K562 (cell line): ENCODE data around the gene SMIM29. TPM values are rescaled to one million over a fixed set of nuclear protein-coding genes. Genes with fewer than 3 reads are reported as not detected.

Source experiments
- CREBBP ChIP-seq: IDR thresholded peaks from one replicate; pipeline ENCODE4 v1.6.1; 2012; ENCODE audit warnings: low read depth, mild to moderate bottlenecking, control low read depth, inconsistent platforms, low read length
- DPF2 ChIP-seq: fragments of 450-650 bp; IDR thresholded peaks from 2 replicates; pipeline ENCODE4 v1.6.1; 2016
- FOSL1 ChIP-seq: fragments of 200-800 bp; sonication (Bioruptor generic); conservative IDR thresholded peaks from 2 replicates; pipeline ENCODE4 v1.6.1; 2016; ENCODE audit warnings: missing genetic modification characterization, missing compliant biosample characterization
- GTF2E2 ChIP-seq: fragments of 200-800 bp; sonication (Bioruptor generic); IDR thresholded peaks from 2 replicates; pipeline ENCODE4 v1.6.1; 2016; ENCODE audit warnings: missing genetic modification characterization, missing compliant biosample characterization
- KAT7 ChIP-seq: sonication (generic); formaldehyde crosslinking; IDR thresholded peaks from 2 replicates; pipeline ENCODE4 v1.8.0; 2022; ENCODE audit warnings: missing genetic modification reagents, mild to moderate bottlenecking, borderline replicate concordance
- NCOA1 ChIP-seq: fragments of 450-650 bp; IDR thresholded peaks from 2 replicates; pipeline ENCODE4 v1.6.1; 2016; ENCODE audit warnings: low read depth
- POLR2AphosphoS5 ChIP-seq: IDR thresholded peaks from 2 replicates; pipeline ENCODE4 v1.6.1; 2011; ENCODE audit warnings: mild to moderate bottlenecking, low read depth, low read length, moderate library complexity; ENCODE audit not compliant: control insufficient read depth, insufficient read depth
- SMARCA4 ChIP-seq: fragments of 450-650 bp; IDR thresholded peaks from 2 replicates; pipeline ENCODE4 v1.6.1; 2016
- ZNF282 ChIP-seq: sonication (generic); formaldehyde crosslinking; IDR thresholded peaks from 2 replicates; pipeline ENCODE4 v1.8.1; 2023; ENCODE audit warnings: missing genetic modification reagents
- ZNF354B ChIP-seq: fragments of 250-450 bp; sonication (Bioruptor Pico); IDR thresholded peaks from 2 replicates; pipeline ENCODE4 v1.4.0; 2020
- ZNF583 ChIP-seq: fragments of 250-450 bp; sonication (Bioruptor Pico); IDR thresholded peaks from 2 replicates; pipeline ENCODE4 v1.4.0; 2020
- ZNF740 ChIP-seq, 3 experiments: fragments of 200-800 bp in 1 of 3; sonication (Bioruptor generic) in 1 of 3; sonication (generic) in 1 of 3; formaldehyde crosslinking in 1 of 3; IDR thresholded peaks; 2 replicates each; pipeline versions ENCODE4 v1.6.1 to v1.8.0; 2016 to 2022; ENCODE audit warnings: mild to moderate bottlenecking in 2 of 3, missing compliant biosample characterization in 2 of 3, missing genetic modification characterization in 2 of 3, missing genetic modification reagents in 1 of 3
- polyA plus RNA-seq, 8 experiments: library from polyadenylated mRNA; depleted of rRNA in 4 of 8; stranded (reverse) in 5 of 8; unstranded in 3 of 8; fragments of >200 nt; fragmentation: Nextera tagmentation in 2 of 8; fragmentation: Illumina TruSeq in 1 of 8; extraction: Ambion mirVana in 2 of 8; extraction: Trizol in 1 of 8; gene quantifications; 2 replicates each; pipeline versions ENCODE4 v1.2.1 to v1.2.3, GENCODE V29; 2011 to 2014; ENCODE audit warnings: inconsistent platforms in 1 of 8, missing spikeins in 1 of 8
- total RNA-seq, 7 experiments: library from RNA; depleted of rRNA in 6 of 7; stranded (reverse); fragments of >200 nt in 6 of 7; fragmentation: Illumina TruSeq in 2 of 7; extraction: Trizol in 2 of 7; gene quantifications; 2 replicates each; pipeline versions ENCODE4 v1.2.1 to v1.2.3, GENCODE V29; 2011 to 2021; ENCODE audit warnings: low replicate concordance in 1 of 7
- TF ChIP-seq, protein P1 (sequence below): fragments of 450-650 bp; IDR thresholded peaks from 2 replicates; pipeline ENCODE4 v1.6.1; 2017; ENCODE audit warnings: mild to moderate bottlenecking, moderate library complexity
- TF ChIP-seq, protein P2 (sequence below), 2 experiments: fragments of 450-650 bp in 1 of 2; sonication (generic) in 1 of 2; formaldehyde crosslinking in 1 of 2; IDR thresholded peaks in 1 of 2; conservative IDR thresholded peaks in 1 of 2; 2 replicates each; pipeline versions ENCODE4 v1.6.1 to v1.8.1; 2016 to 2023; ENCODE audit warnings: mild to moderate bottlenecking in 2 of 2, moderate library complexity in 2 of 2, inconsistent platforms in 1 of 2, missing genetic modification reagents in 1 of 2
- TF ChIP-seq, protein P3 (sequence below): fragments of 450-650 bp; IDR thresholded peaks from 2 replicates; pipeline ENCODE4 v1.6.1; 2014; ENCODE audit warnings: low read depth, mild to moderate bottlenecking, moderate library complexity, borderline replicate concordance
- TF ChIP-seq, protein P4 (sequence below): fragments of 450-650 bp; IDR thresholded peaks from 2 replicates; pipeline ENCODE4 v1.6.1; 2017; ENCODE audit warnings: antibody characterized with exemption, mild to moderate bottlenecking
- TF ChIP-seq, protein P5 (sequence below): fragments of 450-650 bp; formaldehyde crosslinking; IDR thresholded peaks from 2 replicates; pipeline ENCODE4 v1.4.0; 2020; ENCODE audit warnings: mild to moderate bottlenecking

Gene SMIM29
- total and polyA plus RNA-seq, 9 of the 15 experiments (the other 6 are each of a cell fraction or from before 2014, with no cell fraction given): 6.5 to 36.7 (median 20.9) TPM

DNA sequence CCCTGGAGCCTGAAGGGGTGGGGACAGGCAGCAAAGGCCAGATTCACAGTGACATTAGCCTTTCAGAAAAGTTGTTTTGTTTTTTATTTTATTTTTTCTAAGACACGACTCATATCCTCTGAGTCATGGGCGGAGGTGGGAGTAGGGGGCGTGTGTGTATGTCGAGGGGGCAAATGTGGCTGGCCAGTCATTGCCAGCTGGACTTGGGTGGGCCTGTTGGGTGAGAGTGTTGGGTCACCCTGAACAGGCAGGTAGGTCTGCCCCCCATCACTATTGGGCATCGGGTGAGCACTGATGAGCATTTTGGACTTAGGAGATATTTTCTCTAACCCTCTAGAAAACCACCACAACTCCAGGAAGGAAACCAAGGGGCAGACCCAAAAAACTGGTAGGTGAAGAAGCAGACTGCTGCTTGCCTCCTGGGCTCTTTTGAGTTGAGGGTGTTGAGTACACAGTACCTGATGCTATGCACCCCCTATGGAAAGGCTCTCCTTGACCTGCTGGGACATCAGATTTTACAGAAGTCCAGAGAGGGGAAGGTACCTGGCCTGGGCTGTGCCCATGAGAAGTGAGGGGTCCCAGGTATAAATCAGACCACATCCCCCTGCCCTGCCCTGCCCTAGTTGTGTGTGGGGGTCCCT lies 5.6 kb downstream of the SMIM29 start (continued):
- no peak for TF ChIP-seq ZNF354B (CRISPR knock-in tag)
- TF ChIP-seq POLR2AphosphoS5: no peak; the same call in 1 of the 2 replicates
- TF ChIP-seq, protein P1, sequence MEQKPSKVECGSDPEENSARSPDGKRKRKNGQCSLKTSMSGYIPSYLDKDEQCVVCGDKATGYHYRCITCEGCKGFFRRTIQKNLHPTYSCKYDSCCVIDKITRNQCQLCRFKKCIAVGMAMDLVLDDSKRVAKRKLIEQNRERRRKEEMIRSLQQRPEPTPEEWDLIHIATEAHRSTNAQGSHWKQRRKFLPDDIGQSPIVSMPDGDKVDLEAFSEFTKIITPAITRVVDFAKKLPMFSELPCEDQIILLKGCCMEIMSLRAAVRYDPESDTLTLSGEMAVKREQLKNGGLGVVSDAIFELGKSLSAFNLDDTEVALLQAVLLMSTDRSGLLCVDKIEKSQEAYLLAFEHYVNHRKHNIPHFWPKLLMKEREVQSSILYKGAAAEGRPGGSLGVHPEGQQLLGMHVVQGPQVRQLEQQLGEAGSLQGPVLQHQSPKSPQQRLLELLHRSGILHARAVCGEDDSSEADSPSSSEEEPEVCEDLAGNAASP: no peak
- TF ChIP-seq SMARCA4: peak; percentile 65
- 0 out of 2 replicates have a peak, but pooled peaks have one; percentile 33 for TF ChIP-seq KAT7 (CRISPR knock-in tag)
- 0 out of 2 replicates have a peak, but pooled peaks have one; percentile 25 for TF ChIP-seq FOSL1 (tag)
- TF ChIP-seq, protein P2, sequence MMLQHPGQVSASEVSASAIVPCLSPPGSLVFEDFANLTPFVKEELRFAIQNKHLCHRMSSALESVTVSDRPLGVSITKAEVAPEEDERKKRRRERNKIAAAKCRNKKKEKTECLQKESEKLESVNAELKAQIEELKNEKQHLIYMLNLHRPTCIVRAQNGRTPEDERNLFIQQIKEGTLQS (IDR thresholded peaks at IDR 0.05): peak; percentile 77
- TF ChIP-seq, protein P2 (CRISPR knock-in tag; conservative IDR thresholded peaks at IDR 0.05): 0 out of 2 replicates have a peak, but pooled peaks have one; percentile 29
- TF ChIP-seq GTF2E2 (tag): no peak
- TF ChIP-seq ZNF583: no peak
- TF ChIP-seq ZNF740 (CRISPR knock-in tag; IDR thresholded peaks at IDR 0.05): no peak
- TF ChIP-seq ZNF740 (tag; IDR thresholded peaks at IDR 0.05): no peak
- peak; percentile 79 for TF ChIP-seq DPF2
- TF ChIP-seq, protein P3, sequence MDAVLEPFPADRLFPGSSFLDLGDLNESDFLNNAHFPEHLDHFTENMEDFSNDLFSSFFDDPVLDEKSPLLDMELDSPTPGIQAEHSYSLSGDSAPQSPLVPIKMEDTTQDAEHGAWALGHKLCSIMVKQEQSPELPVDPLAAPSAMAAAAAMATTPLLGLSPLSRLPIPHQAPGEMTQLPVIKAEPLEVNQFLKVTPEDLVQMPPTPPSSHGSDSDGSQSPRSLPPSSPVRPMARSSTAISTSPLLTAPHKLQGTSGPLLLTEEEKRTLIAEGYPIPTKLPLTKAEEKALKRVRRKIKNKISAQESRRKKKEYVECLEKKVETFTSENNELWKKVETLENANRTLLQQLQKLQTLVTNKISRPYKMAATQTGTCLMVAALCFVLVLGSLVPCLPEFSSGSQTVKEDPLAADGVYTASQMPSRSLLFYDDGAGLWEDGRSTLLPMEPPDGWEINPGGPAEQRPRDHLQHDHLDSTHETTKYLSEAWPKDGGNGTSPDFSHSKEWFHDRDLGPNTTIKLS: no peak
- TF ChIP-seq ZNF282 (CRISPR knock-in tag): no peak
- TF ChIP-seq NCOA1: no peak
- TF ChIP-seq, protein P4, sequence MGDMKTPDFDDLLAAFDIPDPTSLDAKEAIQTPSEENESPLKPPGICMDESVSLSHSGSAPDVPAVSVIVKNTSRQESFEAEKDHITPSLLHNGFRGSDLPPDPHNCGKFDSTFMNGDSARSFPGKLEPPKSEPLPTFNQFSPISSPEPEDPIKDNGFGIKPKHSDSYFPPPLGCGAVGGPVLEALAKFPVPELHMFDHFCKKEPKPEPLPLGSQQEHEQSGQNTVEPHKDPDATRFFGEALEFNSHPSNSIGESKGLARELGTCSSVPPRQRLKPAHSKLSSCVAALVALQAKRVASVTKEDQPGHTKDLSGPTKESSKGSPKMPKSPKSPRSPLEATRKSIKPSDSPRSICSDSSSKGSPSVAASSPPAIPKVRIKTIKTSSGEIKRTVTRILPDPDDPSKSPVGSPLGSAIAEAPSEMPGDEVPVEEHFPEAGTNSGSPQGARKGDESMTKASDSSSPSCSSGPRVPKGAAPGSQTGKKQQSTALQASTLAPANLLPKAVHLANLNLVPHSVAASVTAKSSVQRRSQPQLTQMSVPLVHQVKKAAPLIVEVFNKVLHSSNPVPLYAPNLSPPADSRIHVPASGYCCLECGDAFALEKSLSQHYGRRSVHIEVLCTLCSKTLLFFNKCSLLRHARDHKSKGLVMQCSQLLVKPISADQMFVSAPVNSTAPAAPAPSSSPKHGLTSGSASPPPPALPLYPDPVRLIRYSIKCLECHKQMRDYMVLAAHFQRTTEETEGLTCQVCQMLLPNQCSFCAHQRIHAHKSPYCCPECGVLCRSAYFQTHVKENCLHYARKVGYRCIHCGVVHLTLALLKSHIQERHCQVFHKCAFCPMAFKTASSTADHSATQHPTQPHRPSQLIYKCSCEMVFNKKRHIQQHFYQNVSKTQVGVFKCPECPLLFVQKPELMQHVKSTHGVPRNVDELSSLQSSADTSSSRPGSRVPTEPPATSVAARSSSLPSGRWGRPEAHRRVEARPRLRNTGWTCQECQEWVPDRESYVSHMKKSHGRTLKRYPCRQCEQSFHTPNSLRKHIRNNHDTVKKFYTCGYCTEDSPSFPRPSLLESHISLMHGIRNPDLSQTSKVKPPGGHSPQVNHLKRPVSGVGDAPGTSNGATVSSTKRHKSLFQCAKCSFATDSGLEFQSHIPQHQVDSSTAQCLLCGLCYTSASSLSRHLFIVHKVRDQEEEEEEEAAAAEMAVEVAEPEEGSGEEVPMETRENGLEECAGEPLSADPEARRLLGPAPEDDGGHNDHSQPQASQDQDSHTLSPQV: peak; percentile 58
- no peak for TF ChIP-seq CREBBP
- TF ChIP-seq, protein P5, sequence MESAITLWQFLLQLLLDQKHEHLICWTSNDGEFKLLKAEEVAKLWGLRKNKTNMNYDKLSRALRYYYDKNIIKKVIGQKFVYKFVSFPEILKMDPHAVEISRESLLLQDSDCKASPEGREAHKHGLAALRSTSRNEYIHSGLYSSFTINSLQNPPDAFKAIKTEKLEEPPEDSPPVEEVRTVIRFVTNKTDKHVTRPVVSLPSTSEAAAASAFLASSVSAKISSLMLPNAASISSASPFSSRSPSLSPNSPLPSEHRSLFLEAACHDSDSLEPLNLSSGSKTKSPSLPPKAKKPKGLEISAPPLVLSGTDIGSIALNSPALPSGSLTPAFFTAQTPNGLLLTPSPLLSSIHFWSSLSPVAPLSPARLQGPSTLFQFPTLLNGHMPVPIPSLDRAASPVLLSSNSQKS: no peak
